GM21390 (cell line): ENCODE measurements around the gene FBLN2.

Source experiments
- ATAC-seq: cut with Tn5 transposase; IDR thresholded peaks from one replicate; pipeline ENCODE4 v1.9.1; 2021; ENCODE audit not compliant: unreplicated experiment

FBLN2 gene

GRCh38 chr3:13638927-13639326 is 90.0 kb downstream of the FBLN2 start:
- no peak for ATAC-seq

GRCh38 chr3:13642597-13642996 is 93.7 kb downstream of the FBLN2 start:
- ATAC-seq: no peak

GRCh38 chr3:13644341-13645117 is 95.6 kb downstream of the FBLN2 start:
- ATAC-seq: no peak

GRCh38 chr3:13645801-13646637 is 97.1 kb downstream of the FBLN2 start:
- ATAC-seq: no peak

GRCh38 chr3:13647298-13648059 is 98.6 kb downstream of the FBLN2 start:
- ATAC-seq: no peak

- peak; percentile 46 for ATAC-seq
Observed at GRCh38 chr3:13648060-13649001, 99.4 kb downstream of the FBLN2 start.

- peak; percentile 66 for ATAC-seq
Observed at GRCh38 chr3:13650210-13651056, 101.5 kb downstream of the FBLN2 start.

- no peak for ATAC-seq
Observed at GRCh38 chr3:13651057-13651400, 102.1 kb downstream of the FBLN2 start.

- ATAC-seq: no peak
Observed at GRCh38 chr3:13651775-13652428, 103.0 kb downstream of the FBLN2 start.

GRCh38 chr3:13652728-13653127 is 103.8 kb downstream of the FBLN2 start:
- ATAC-seq: no peak

GRCh38 chr3:13653631-13654279 is 104.8 kb downstream of the FBLN2 start:
- no peak for ATAC-seq

GRCh38 chr3:13654330-13655060 is 105.6 kb downstream of the FBLN2 start:
- no peak for ATAC-seq

- no peak for ATAC-seq
Observed at GRCh38 chr3:13655061-13655913, 106.4 kb downstream of the FBLN2 start.

- ATAC-seq: no peak
Observed at GRCh38 chr3:13656584-13657301, 107.8 kb downstream of the FBLN2 start.

- ATAC-seq: peak; percentile 66
Observed at GRCh38 chr3:13657660-13658435, 108.9 kb downstream of the FBLN2 start.

- no peak for ATAC-seq
Observed at GRCh38 chr3:13658681-13659080, 109.8 kb downstream of the FBLN2 start.
